Measurements from ENCODE around the gene SWT1. TPM values are rescaled to one million over a fixed set of nuclear protein-coding genes. Genes with fewer than 3 reads are reported as not detected.

SWT1 gene
- total and polyA plus RNA-seq, 9 of the 15 experiments (the other 6 are each of a cell fraction or from before 2014, with no cell fraction given): 1.5 to 3.4 (median 2.3) TPM

GRCh38 chr1:185257950-185258208 is 100.9 kb downstream of the SWT1 start (continued):
- no peak for TF ChIP-seq NFE2 (IDR thresholded peaks at IDR 0.05; ENCODE audit: low read depth)
- no peak for TF ChIP-seq ZSCAN29 (IDR thresholded peaks at IDR 0.05)
- TF ChIP-seq PKNOX1 (IDR thresholded peaks at IDR 0.05): no peak
- no peak for TF ChIP-seq MIER1 (IDR thresholded peaks at IDR 0.05; ENCODE audit: low read depth)
- no peak for TF ChIP-seq KAT7 (CRISPR knock-in tag; IDR thresholded peaks at IDR 0.05; ENCODE audit: borderline replicate concordance)

- H2AFZ ChIP-seq (ENCODE audit: low read depth, low read length): no peak overlapping the region
- H3K4me2 ChIP-seq (ENCODE audit: insufficient read depth, low read length): no peak overlapping the region
- CTCF ChIA-PET (ENCODE audit: low intra/inter-chr PET ratio): no interaction called here
- FAIRE-seq (no peak), DNase-seq (ENCODE audit: extremely low read depth in 1 of 4, low spot score in 3 of 4) (no peak), ATAC-seq (no peak)
- POLR2A ChIA-PET: no interaction called here
- 67% methylated on average over 1 of the region's 1 CpG for WGBS (ENCODE audit: insufficient coverage, low coverage, missing lambda C conversion rate)
- no peaks in the 10 kb centered on the region for H3K79me2 ChIP-seq (ENCODE audit: control insufficient read depth, insufficient read depth, low read length)
- H3K4me1 ChIP-seq (replicated peaks in 1 of 2; ENCODE audit: control insufficient read depth in 2 of 2, insufficient read depth in 2 of 2, low read length in 2 of 2): peaks cover 2 to 20% of the 10 kb centered on the region in 2 experiments; a peak in 3 of 5 replicates
- no peaks in the 10 kb centered on the region for H4K20me1 ChIP-seq (replicated peaks; ENCODE audit: control insufficient read depth, insufficient read depth, low read length)
- BruUV-seq (replicated peaks): no TSS peak
- intact Hi-C loops (cut with micrococcal nuclease) (no loop called here), in situ Hi-C loops (cut with MboI) (no loop called here)
- H3K9me1 ChIP-seq (ENCODE audit: control insufficient read depth, insufficient read depth, low read length): no peaks in the 10 kb centered on the region
- H3K9ac ChIP-seq (ENCODE audit: insufficient read depth in 1 of 2, low read depth in 2 of 2, low read length in 2 of 2): no peak overlapping the region
- H3K9me3 ChIP-seq (replicated peaks; ENCODE audit: control insufficient read depth, insufficient read depth, low read depth, low read length): no peaks in the 10 kb centered on the region
- no peaks in the 10 kb centered on the region for H3K36me3 ChIP-seq (ENCODE audit: control insufficient read depth, insufficient read depth, low read length)
- peak; percentile 45; the same call in 1 of the 2 replicates for TF ChIP-seq ZNF316 (IDR thresholded peaks at IDR 0.05)
- no peak for TF ChIP-seq JUN (IDR thresholded peaks at IDR 0.05; ENCODE audit: borderline replicate concordance, low read depth, low read length)
- no peak for TF ChIP-seq JUN (CRISPR knock-in tag; IDR thresholded peaks at IDR 0.05; ENCODE audit: borderline replicate concordance)
- no peaks in the 10 kb centered on the region for H3K27me3 ChIP-seq (ENCODE audit: control insufficient read depth in 2 of 2, insufficient read depth in 2 of 2, low read length in 2 of 2)
- no peak overlapping the region for H3K4me3 ChIP-seq
- H3K27ac ChIP-seq (ENCODE audit: extremely low read depth, low read depth, low read length): no peak overlapping the region
These were observed 101.7 kb downstream of the SWT1 start for GRCh38 chr1:185258676-185259075.
